NCI-H446 treated with DMSO at 0.1 percent for 48 hours (cell line): ENCODE data around the gene SPTBN1.
A peak's percentile ranks its signal among the peaks of the same experiment; 100 is the strongest.

ENCODE experiments used
- DNase-seq: peaks from one replicate; lab custom pipeline; 2025; lab: John Stamatoyannopoulos, UW

Gene SPTBN1

DNA sequence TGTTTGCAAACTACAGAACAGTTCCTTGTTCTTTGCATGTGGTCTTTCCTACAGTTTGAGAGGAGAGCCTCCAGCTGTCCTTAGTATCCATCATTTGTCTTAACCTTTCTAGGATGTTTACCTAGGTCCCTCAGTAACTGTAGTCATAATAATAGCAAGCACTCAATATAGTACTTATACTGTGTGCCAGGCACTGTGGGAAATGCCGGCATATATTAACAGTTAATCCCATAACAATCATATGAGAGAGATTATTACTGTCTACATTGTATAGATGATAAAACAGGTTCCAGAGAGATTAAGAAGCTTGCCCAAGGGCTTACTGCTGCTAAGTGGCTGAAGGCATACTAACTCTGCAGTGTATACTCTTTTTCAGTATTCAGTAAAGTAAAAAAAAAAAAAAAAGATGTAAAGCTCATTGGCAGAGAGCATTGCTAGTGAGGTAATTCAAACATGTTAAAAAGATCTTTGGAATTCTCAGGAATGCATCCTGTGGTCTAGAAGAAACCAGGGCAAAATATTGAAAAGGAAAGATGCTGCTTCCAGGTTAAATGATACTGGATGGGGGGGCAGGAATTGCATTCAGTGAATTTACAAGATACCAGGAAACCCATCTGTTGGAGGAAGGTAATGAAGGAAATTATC lies 72.3 kb downstream of the SPTBN1 start:
- DNase-seq: no peak

DNA sequence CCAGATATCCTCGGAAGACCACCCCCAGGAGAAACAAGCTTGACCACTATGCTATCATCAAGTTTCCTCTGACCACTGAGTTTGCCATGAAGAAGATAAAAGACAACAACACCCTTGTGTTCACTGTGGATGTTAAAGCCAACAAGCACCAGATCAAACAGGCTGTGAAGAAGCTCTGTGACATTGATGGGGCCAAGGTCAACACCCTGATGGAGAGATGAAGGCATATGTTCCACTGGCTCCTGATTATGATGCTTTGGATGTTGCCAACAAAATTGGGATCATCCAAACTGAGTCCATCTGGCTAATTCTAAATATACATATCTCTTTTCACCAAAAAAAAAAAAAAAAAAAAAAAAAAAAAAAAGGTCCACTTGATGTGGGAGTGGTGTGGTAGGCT lies 73.4 kb downstream of the SPTBN1 start:
- DNase-seq: peak; percentile 4

DNA sequence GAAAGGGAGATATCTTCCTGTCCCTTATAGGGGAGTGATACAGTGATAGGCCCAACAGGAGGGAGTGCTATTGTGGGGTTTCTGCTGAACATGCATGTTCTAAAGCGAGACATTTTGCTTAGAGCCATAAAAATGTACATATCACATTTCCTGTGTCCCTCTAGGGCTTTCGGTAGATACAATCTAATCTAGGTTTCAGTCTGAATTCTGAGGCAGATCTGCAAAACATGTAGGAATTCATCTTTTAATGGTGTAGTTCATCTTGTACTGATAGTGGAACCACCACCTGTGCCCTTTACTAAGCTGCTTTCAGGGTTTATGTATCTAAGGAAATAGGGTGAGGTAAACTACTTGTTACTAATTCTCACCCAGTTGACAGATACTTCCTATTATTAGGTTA lies 73.8 kb downstream of the SPTBN1 start:
- no peak for DNase-seq

DNA sequence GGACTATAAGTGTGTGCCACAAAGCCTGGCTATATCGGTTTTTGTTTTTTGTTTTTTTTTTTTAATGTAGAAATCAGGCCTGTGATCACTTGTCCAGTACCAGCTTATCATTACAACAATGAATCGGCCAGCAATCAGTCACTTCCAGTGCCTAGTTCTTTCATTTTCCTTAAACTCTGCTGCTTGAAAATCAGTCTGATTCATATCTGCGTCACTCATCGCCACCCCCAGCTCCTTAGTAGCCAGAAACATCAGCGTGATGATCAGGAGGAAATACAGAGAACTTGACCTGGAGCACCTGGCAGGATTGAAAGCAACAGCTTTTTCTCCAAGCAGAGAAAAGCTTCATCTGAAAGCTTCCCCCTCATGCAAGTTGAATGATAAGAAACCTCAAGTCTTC lies 75.4 kb downstream of the SPTBN1 start:
- no peak for DNase-seq

DNA sequence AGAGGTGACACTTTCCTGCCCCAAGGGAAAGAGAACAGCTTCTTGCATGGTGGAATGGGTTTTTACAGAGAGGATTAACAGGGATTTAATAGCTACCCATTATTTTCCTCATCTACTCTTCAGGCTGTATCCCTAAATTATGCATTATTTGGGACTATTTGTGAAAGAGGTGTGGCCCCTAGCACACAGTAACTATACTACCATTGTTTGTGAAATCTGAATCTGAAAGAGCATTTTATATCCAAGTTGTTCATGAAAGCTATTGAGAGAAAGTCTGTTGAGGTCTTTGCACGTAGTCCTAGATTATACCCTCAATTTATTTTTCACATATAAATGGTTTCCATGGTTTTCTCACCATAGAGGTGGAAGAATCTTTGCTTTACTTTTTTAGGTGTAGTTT lies 78.1 kb downstream of the SPTBN1 start:
- DNase-seq: no peak

DNA sequence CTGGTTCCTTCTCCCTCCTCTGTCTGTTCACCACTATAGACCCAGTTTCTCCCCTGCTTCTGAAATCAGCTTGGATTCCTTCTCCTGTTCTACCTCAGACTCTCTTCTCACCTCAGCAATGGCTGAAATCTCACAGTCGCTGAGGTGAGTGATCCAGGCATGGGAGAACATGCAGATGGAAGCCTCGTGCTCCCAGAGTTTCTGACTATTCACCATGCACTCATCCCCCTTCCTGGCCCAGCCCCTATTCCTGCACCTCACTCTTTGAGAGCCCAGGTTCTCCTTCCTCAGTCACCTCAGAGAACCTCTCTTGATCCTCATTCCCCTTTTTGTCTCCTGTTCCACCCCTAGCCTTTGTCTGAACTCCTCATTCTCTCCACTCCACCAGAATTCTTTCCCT lies 78.5 kb downstream of the SPTBN1 start:
- no peak for DNase-seq

DNA sequence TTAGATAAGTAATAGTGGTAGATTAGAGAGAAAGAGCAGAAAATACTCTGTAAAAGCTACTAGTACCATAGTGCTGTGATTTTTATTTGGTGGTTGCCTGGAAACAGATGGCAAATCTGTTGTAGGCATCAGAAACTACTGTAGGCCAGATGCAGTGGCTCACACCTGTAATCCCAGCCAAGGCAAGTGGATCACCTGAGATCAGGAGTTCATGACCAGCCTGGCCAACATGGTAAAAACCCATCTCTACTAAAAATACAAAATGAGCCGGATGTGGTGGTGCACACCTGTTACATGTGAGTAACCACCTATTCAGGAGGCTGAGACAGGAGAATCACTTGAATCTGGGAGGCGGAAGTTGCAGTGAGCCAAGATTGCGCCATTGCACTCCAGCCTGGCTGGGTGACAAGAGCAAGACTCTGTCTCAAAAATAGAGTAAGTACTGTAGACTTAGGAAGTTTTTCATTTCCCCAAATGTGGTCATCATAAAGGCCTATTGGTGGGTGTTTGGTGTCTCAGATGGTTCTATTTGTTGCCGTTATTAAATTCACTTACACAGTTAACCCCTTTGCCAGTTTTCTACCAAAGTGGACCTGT lies 79.6 kb downstream of the SPTBN1 start:
- DNase-seq: no peak

DNA sequence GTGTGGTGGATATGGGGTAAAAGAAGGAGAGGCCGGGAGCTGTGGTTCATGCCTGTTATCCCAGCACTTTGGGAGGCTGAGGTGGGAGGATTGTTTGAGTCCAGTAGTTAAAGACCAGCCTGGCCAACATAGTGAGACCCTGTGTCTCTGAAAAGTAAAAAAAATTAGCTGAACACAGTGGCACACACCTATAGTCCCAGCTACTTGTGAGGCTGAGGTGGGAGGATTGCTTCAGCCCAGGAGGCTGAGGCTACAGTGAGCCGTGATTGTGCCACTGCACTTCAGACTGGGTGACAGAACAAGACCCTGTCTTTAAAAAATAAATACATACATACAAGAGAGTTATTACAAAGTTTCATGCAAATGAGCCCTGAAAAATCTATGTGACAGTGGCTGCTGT lies 80.6 kb downstream of the SPTBN1 start:
- no peak for DNase-seq

DNA sequence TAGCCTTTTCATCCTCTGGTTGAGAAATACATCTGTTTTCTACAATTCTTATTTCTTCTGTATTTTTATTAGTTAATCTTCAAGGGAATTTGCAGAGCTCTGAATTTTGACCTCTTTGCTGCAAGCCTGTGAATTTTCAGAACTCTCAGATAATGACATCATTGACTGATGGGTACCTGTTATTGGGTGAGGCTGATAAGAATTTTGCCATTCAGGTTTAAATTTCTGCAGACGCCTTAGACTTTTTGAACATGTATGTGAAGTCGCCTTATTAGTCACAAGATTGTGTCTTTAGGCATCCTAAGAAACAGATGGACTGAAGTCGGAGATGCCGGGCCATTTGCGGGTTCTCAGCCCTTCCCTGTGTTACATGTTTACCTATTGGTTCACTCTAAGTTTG lies 82.4 kb downstream of the SPTBN1 start:
- DNase-seq: no peak

DNA sequence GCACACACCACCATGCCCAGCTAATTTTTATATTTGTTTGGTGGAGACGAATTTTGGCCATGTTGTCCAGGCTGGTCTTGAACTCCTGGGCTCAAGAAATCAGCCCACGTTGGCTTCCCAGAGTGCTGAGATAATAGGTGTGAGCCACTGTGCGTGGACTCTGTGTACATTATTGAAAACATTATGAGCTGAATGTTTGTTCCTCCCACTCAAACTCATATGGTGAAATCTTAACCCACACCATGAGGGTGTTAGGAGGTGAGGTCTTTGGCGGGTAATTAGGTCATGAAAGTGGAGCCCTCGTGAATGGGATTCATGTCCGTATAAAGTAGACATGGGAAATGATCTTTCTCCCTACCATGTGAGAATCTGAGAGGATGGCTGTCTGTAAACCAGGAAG lies 83.6 kb downstream of the SPTBN1 start:
- no peak for DNase-seq

DNA sequence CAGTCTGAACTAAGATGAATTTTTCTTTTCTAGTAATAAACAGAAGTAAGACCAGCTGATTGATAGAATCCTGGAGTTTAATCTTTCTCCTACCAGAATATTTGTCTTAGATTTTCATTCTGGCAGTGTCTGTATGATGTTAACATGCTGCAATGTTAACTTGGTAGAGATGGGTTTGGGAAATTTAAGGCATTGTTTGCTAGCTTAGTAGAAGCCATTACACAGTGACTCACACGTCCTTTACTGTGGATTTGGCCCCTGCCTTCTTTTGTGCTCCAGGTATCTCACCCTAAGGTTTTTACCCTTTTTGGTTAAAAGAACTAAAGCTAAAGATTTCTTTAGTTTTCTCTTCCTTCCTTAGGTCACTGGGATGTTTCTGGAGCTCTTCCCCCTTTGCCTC lies 84.1 kb downstream of the SPTBN1 start:
- no peak for DNase-seq

DNA sequence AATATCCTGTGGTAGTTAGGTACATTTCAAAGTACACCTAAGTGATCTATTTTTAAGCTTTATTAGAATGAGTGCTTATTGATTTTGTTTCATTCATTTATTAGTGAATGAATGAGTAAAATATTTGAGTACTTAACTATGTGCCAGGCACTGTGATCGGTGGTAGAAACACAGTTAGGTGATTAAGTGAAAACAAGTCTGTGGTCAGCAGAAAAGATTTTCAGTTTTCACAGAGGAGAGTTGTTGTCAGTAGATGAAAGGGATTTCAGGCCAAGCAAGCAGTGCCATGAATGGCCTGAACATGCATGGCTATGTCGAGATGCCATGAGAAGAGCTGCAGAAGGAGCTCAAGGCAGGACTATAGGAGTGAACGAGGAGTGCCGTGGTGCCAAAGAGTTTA lies 85.9 kb downstream of the SPTBN1 start:
- no peak for DNase-seq

DNA sequence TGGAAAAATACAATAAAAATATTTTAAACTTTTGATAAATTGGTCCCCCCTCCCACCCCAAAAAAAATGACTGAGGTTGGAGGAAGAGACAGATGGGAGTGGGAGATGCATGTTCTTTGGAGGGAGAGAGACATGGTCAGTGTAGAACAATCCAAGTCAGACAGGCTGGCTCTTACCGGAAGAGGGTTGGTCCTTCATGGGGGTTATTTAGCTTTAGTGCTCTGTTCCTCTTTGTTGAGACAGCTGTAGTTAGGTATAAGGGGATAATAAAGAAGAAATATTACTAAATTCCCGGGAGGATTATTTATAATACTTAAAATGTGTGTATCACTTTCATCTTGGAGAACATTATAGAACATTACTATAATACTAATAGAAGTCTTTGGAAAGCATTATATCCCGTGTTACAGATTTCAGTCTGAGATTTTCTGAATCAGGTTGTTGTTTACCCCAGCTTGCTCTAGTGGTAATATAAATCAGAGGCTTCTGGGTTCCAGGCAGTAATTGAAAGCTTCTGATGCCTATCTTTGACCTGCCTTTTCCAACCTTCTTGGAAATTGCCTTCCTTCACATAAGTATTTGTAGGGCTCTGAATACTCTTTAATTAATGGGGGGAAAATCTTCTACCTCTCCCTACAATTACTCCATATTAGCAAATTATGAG lies 87.7 kb downstream of the SPTBN1 start:
- no peak for DNase-seq

DNA sequence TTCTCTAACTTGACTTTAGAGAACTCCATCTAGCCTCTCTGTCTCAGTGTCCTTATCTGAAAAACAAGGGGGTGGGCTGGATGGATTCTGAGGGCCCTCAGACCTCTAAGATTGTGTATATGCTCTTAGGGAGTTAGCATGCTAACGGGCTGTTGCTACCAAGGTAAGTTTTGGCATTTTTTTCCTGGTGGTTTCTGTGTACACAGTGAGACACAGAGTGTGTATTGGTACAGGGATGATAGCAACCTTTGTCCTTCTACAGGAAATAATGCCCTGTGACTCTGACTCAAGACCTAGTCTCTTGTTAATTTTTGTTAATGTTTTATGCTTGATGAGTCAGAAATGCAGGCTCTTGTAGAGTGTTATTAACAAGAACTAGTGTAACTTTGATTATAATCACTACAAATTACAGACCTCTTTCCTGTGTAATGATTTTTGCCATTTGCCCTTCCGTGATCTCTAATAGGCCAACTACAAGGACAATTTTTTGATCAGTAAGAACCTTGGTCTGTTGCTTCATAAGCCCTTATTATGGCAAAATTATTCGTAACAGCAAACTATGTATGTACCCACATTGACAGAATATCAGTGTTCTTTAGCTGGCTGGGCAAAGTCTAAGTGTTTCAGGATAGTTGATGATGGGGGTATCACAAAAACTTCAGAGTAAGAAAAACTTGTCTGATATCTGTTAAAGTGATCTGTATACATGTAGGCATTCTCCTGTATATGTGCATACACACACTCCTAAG lies 89.7 kb downstream of the SPTBN1 start:
- no peak for DNase-seq

DNA sequence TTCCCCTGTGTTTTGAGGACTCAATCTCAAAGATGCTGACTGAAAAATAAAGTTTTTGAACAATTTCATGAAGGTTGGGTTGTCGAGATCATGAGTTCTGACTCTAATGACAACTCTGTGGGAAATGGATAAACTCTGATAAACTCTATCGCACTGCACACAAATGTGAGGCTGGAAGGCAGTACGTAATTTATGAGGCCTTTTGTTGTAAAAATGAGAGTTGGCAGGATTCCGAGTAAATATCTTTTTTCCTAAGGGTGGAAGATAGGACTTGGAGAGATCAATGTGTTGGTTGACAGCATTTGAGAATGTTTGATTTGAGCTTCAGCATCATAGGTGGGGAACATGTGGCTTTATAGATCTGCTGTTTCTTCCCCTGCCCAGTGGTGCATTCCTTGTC lies 90.4 kb downstream of the SPTBN1 start:
- no peak for DNase-seq

DNA sequence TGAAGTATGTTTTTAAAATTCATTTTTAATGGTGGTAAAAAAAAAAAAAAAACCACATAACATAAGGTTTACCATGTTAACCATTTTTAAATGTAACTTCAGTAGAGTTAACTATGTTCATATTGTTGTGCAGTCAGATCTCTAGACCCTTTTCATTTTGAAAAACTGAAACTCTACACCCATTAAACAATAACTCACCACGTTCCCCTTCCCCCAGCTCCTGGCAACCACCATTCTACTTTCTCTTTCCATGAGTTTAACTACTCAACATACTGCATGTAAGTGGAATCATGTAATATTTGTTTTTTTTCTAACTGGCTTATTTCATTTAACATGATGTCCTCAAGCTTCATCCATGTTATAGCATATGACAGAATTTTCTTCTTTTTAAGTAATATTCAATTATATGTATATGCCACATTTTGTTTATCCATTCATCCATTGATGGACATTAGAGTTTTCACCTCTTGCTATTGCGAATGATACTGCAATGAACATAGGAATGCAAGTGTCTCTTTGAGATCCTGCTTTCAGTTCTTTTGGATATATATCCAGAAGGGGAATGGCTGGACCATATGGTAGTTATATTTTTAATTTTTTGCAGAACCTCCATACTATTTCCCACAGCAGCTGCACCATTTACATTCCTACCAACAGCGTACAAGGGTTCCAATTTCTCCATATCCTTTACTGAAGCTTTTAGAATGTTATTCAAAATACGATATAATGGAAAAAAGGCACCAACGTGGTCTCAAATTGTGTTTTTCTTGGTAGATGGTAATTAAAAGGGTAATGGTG lies 91.0 kb downstream of the SPTBN1 start:
- DNase-seq: no peak

DNA sequence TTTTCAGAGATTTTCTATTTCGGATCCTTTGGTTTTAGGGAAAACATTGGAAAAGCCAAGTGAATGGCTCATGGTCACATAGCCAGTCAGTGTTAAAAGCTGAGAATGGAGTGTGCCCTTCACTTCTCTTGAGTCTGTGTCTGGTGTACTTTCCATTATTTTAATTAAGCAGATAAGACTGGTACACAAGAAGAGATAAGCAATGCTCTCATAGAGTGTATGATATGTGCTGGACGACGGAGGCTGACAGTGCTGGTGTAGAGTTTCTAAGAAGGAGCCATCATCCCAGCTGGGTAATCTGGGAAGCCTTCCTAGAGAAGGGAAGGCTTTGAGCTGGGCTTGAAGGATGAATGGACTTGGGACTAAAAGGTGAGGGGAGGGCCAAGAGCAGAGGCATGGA lies 93.3 kb downstream of the SPTBN1 start:
- DNase-seq: no peak

DNA sequence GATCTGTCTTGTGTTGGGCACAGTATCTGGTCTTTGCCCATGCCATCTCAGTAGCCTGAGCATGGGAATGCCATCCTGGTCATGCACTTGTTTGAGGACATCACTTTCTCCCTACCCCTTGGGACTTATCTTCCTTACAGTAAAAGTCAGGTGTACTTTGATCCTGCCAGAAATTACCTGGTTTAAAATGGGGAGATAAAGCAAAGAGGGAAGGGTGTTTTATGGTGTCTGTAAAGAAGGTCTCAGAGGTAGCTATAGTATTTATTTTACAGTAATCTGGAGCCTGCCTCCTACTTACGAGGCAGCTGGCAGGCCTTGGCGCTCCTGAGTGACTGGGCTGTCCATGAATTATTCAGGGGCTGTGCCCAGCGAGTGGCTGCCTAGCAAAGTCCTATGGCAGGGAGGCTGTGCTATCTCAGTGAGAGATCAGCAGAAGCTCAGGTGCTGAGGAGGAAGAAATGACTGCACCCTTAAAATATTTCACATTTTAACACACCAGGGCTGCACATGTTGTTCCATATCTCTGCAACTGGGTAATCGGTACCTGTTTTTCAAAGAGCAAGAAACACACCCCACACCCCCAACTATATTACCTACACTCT lies 93.9 kb downstream of the SPTBN1 start:
- DNase-seq: no peak

DNA sequence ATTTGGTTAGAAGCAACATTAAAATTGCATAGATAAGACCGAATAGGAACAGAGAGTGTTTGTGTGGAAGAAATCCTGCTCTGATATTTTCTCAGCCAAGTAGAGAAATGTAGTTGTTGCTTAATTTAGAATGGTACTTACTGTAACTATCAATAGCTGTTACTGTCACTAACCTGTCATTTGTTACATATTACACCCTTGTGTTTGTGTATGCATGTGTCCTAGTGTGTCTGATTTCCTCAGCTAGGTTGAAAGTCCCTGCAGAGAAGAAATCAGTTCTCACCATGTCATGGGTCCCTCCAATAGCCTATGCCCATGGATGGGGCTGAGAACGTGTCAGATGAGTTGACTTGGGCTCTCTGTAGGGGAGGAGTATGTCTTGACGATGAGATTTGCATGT lies 94.4 kb downstream of the SPTBN1 start:
- no peak for DNase-seq

DNA sequence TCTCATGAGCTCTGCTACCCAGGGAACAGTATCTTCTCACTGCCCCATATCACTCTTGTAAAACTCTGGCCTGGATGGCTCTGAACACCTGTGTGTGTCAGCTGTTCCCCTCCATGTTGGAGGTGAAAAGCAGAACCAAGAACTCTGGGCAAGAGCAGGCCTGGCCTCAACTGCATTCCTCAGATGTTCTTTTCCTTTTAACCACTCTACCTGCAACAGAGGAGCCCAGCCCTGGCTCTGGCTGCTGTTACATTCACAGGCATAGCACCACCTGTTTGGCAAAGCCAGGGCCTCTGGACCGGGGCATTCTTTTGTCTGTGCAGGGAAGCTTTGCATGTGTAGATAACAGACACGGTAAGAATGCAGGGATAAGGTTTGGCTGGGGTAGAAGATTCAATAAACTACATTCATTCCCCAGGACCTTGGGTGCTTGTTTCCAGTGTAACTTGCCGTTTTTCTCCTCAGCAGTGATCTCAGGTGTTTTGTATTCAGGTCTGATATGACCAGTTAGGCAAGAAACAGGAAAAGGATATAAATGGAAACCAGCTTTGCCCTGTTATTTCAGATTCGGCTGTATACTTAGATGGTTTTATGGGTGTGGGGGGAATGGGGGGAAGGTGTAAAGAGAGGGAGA lies 95.1 kb downstream of the SPTBN1 start:
- no peak for DNase-seq

DNA sequence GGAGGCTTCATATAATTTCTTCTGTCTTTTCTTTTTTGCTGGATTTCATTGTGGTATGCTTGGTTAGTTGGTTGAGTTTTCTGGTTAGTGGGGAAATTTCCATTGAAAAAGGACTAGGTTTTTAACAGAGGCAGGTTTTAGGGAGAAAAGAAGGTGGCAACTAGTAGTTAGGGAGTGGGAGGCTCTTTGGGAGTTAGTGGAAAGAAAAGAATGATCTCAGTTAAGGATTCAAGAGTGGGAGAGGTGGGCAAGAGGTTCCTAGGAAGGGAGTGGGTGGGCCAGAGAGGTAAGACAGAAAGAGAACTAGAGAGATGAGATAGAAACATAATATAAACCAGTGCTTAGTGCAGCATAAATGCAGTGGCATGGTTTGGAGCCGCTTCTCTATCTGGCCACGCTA lies 96.9 kb downstream of the SPTBN1 start:
- no peak for DNase-seq
